ENCODE results near the gene EVA1C. TPM values are rescaled to one million over a fixed set of nuclear protein-coding genes. Genes with fewer than 3 reads are reported as not detected.
"Not testable (repeated sequence)": the region's sequence is repeated elsewhere in the genome, so short reads cannot be mapped to it uniquely, and the experiment has no call there.

Gene EVA1C
- total RNA-seq, 1 donor from 2014 or later, result 2.8 TPM

DNA sequence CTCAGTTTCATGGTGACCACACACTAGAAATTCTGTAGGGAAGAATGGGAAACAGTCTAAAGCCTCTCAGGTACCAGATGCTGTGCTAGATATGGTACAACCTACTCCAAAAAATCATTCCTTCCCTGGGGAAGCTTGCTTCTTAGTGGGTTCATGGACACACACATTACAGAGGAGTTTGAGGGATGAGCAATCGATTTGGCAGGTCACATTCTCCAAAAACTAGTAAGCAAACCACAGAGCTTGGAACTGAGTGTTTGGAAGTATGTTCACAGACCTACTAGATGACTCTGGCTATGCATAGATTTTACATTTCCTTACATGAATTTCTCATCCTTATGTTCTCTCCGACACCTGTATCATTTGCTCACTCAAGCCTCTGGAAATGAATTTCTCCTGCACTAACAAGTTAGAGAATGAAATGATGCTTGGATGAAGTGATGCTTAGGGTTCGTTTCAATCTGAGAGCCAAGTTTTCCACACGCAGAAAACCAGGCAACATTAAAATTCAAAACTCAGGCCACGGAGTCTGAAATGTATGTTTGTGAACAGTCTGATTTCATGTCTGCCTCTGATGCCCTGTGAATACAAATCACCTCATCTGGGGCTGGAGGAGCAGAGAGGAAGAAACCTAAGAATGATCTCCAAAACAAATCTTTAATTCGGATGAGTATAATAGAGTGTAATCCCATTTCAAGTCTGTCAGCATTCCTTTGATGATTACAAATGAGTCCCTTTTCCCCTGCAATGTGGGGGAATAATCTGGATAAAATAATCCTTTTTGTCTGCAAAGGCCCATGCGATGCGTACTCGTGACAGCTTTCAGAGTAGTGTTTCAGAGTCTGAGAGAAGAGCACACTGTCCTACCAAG, 11.0 kb downstream of the EVA1C start:
- intact Hi-C loops (cut with micrococcal nuclease), result no loop called here

GRCh38 chr21:32424191-32424535, 11.7 kb downstream of the EVA1C start:
- intact Hi-C loops (cut with micrococcal nuclease), result no loop called here

DNA sequence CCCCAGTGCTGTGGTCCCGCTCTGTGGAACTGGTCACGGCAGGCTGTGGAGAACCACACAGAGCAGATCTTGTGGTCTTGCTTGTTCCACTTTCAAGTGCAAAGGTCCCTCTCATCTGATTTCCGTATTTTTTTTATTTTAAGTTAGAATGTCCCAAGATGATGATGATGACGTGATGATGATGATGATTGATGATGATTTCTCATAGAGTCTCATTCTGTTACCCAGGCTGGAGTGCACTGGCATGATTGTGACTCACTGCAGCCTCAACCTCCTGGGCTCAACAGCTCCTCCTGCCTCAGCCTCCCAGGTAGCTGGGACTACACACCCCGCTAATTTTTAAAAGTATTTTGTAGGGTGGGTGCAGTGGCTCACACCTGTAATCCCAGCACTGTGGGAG, 12.2 kb downstream of the EVA1C start:
- intact Hi-C loops (cut with micrococcal nuclease), result no loop called here

GRCh38 chr21:32425628-32426027, 13.1 kb downstream of the EVA1C start:
- intact Hi-C loops (cut with micrococcal nuclease), result no loop called here

DNA sequence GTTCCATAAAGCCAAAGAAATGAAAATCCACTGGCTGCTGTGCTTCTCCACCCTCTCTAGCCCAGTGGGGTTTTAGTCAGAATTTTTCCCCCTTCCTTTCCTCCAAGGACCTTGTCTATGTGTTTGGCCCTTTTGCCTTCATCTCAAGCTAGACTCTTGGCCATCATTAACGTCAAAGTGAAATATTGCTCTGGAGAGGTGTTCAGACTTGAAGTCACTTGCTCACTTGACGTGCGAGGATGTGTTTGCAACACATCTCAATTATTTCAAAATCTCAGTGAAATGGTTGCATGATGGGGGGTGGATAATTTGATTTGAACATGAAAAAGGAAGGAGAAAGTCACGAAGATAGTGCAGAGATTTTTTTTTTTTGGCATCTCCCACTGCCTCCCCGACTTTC, 13.6 kb downstream of the EVA1C start:
- intact Hi-C loops (cut with micrococcal nuclease), result no loop called here

GRCh38 chr21:32426592-32427051, 14.1 kb downstream of the EVA1C start:
- intact Hi-C loops (cut with micrococcal nuclease), result no loop called here

DNA sequence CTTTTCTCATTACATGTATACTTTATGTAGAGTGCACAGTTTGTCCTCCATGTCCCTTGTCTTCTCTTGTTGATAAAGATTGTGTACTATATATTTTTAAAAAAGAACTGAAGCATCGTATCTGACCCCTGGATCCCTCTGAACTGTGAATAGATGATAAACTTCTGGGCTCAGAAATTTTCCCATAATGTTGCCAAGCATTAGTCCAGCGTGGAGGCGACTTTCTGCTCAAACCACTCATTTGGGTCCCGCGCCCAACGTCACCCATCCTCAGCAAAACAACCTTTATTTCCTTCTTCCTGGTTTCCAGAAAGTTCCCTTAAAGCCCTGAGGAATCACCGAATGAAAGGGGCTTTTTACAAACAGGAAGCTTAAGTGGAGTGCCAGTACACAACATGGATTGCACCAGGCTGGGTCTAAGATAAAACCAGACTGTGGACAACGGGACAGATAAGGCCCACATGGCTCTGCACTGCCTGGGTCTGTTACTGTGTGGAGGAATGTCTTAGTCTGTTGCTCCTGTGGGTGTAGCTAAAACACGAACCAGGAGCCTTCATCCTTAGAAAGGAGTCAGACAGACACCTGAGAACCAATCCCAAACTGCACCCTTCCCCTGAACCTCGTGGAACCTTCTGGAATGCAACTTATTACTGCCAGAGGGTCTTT, 15.6 kb downstream of the EVA1C start:
- intact Hi-C loops (cut with micrococcal nuclease), result no loop called here

DNA sequence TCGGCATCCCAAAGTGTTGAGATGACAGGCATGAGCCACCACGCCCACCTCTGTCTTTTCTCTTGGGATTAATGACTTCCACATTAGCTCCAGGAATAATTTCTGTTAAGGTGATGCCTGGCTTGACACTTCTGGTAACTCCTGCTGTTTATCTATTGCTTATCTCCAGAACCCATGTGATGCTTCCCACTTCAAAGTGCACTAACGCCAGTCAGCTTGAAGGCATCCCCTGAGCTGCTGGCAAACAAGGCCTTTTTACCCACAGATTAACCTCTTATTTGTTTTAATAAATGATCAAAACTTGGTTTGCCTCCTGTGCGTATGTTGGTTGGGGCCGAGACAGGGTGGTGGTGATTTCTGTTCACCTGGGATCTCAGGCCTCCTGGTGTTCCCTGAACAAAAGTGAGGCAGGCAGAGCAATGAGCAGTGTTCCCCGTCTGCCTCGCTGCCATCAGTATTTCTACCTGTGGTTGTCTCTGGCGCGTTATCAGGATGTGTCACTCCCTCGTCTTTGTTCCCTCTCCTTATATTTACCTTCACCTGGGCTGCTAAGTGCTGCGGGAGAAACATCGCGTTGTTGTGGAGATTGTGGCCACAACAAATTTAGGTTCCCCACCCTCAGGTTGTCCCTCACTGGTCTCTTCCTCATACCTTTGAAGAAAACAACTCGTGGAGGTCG, 20.6 kb downstream of the EVA1C start:
- intact Hi-C loops (cut with micrococcal nuclease), result not testable (repeated sequence)

DNA sequence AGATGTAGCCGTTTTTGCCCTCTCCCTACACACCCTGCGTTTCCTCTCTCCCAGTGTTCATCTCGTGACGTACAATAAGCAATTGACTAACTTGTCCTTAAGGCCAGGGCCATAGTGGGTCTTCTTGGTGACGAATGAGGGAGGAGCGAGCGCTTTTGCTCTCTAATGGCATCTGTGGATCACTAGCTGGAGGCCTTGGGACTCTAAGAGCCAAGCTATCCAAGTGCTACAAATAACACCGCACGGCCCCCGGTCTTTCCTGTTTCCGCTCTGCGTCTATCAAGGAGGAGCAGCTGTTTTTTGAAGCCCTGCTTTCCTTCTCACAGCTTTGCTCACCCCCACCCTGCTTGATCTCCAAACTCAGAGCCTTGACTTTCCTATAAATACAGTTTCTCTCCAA, 25.2 kb downstream of the EVA1C start:
- intact Hi-C loops (cut with micrococcal nuclease), result no loop called here

DNA sequence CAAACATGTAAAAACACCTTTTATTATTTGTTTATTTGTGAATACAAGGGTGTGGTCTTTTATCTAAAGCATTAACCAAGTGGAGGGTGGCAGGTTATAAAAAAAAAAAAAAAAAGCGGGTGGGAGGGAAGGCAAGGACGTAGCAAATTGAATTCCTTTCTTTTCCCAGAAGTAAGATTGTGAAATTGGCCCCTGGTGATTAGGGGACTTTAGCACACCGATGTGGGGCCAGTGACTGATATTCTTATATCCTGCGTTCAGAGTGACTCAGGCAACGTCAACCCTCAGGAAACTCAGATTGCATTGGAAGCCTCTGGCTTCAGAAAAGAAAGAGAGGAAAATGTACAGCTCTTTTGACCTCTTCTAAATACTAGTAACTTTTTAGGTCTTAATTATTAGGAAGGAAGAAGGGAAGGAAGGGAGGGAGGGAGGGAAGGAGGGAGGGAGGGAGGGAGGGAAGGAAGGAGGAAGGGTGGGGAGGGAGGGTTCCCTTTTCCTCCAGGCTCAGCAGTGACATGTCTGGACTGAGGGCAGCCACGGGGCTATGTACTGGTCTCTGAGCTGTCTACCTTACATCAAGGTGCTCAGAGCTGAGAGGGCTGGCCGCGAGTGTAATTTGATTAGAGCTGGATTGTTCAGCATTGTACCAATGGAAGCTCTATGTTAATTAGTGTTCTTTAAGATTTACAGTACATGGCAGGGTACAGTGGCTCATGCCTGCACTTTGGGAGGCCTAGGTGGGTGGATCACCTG, 30.2 kb downstream of the EVA1C start:
- intact Hi-C loops (cut with micrococcal nuclease), result no loop called here

DNA sequence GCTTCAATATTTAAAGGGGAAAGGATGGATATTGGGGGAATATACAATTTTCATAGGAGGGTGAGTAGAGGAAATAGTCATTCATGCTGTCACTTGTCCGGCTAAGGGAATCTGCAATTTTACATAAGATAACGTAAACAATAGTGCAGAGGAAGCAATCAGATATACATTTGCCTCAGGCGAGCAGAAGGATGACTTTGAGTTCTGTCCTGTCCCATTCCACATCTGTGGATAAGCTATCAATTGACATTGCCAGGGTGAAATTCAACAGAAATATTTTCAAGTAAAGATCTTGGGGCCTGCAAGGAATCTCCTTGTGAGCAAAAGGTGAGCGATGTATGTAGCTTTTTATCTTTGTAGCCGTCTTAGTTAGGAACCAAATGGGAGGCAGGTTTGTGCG, 32.6 kb downstream of the EVA1C start:
- intact Hi-C loops (cut with micrococcal nuclease), result no loop called here

- intact Hi-C loops (cut with micrococcal nuclease), result not testable (repeated sequence)
Observed at GRCh38 chr21:32446440-32446839, 33.9 kb downstream of the EVA1C start.

DNA sequence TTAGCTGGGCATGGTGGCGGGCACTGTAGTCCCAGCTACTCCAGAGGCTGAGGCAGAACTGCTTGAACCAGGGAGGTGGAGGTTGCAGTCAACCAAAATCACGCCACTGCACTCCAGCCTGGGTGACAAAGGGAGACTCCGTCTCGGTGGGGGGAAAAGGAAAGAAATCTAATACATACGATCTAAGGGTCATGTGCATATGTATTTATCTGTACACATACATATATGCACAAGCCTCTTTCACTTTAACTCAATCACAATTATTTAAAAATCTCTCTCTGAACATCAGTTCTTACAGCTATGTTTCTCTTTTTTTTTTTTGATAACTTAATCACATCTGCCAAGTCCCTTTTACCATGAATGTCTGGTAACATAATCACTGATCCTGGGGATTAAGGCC, 34.7 kb downstream of the EVA1C start:
- intact Hi-C loops (cut with micrococcal nuclease), result no loop called here

GRCh38 chr21:32448803-32449594, 36.5 kb downstream of the EVA1C start:
- intact Hi-C loops (cut with micrococcal nuclease), result no loop called here

DNA sequence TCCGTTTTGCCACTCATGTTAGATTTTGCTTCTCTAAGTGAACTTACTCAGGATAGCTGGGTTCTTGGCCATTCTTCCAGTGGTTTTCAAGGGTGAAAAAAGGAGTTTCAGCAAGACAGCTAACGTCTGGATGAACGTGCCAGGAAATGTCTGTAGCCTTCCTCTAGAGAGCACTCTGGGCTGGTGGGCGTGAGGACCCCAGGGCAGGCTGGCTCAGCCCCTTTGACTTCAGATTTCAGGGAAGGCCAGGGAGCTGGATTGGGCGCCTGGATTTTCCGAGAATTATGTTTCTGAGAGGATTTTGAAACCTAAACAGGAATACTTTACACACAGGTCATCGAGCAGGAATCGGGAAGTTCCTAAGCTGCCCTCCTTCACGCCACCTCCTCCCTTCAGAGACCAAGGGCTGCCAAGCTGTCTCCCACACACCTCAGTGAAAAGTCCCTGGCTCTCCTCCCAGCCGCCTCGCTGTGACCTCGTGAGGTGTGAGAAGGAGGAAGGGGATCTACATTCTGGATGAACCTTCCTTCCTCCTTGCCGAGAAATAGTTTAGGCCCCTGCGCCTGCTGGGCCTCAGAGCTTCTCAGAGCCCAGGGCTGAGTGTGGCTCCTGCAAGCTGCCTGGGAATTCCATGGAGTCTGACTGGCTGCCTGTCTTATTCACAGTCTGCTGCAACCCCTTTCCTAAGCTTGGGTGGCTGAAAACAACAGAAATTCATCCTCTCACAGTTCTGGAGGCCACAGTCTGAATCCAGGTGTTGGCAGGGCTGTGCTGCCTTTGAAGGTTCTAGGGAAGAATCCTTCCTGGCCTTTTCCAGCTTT, 38.6 kb downstream of the EVA1C start:
- intact Hi-C loops (cut with micrococcal nuclease), result not testable (repeated sequence)

DNA sequence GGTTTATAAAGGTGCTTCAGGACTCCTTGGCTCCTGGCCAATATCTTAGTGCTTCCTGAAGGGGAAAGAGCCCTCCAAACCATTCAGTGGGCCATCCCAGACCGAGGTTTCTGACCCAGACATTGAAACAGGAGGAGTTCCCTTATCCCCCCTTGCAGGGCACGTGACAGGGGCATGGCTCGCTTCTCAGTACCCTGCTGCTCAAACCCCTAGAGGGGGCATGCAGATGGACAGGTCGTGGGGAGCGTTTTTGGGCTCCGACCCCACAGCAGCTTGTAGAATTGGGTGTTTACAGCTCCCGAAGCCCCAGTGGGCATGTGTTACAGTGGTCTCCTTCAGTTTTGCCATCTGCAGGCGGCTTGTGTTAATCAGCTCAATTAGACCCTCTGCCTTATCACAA, 39.7 kb downstream of the EVA1C start:
- intact Hi-C loops (cut with micrococcal nuclease), result not testable (repeated sequence)

DNA sequence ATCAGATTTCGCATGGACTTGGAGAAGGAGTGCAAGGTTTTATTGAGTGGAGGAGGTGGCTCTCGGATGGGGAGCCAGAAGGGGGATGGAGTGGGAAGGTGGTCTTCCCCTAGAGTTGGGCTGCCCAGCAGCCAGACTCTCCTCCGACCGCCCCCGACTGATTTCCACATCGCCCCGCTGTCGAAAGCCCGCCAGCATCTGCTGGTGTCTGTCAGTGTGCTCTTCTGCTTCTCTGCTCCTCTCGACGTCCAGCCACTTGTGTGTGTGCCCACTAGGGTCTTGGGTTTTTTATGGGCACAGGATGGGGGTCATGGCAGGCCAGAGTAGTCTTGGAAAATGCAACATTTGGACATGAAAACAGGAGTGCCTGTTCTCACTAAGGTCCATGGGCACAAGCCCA, 40.1 kb downstream of the EVA1C start:
- intact Hi-C loops (cut with micrococcal nuclease), result no loop called here

DNA sequence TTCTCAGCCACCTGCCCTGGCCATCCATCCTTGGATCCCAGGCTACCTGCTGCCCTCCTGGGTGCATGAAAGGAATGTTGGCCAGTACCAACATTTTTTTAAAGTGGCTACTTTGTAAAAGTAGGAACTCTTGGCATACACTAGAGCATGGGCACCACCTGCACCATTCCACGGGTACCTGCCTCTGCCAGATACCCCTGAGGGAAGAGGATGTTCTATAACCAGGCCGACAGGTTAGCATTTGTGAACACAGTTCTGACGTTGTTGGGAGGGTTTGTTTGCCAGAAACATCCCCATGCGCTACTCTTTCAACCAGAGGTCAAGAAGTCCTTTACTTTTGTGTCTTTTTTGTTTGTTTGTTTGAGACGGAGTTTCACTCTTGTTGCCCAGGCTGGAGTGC, 43.0 kb downstream of the EVA1C start:
- intact Hi-C loops (cut with micrococcal nuclease), result no loop called here

GRCh38 chr21:32456497-32456918, 44.0 kb downstream of the EVA1C start:
- intact Hi-C loops (cut with micrococcal nuclease), result no loop called here

- intact Hi-C loops (cut with micrococcal nuclease), result no loop called here
Observed at GRCh38 chr21:32457360-32457840, 44.9 kb downstream of the EVA1C start.

All from T-helper 1 cell treated with Interleukin-12 subunit alpha and Interleukin-12 subunit beta and Interleukin-4 antibody, amounts not matched to agents 30 ng/mL and 1 ng/mL, for 36 hours (primary cell).